GM18868 (cell line): ENCODE data around the gene OR6J1.
A peak's percentile ranks its signal among the peaks of the same experiment; 100 is the strongest.
"Not testable (repeated sequence)": the region's sequence is repeated elsewhere in the genome, so short reads cannot be mapped to it uniquely, and the experiment has no call there.

Source experiments
- ATAC-seq: cut with Tn5 transposase; IDR thresholded peaks from one replicate; pipeline ENCODE4 v1.9.1; 2021; ENCODE audit warnings: mild to moderate bottlenecking, moderate library complexity; ENCODE audit not compliant: unreplicated experiment

OR6J1 gene

GRCh38 chr14:22644305-22644635 lies at the start of gene OR6J1:
Gene OR6J1, minus strand, starts transcription at chr14:22644352. Its CDS starts 9,541 bp downstream, at chr14:22634811.
- no peak for ATAC-seq

- ATAC-seq: no peak
These were observed 48.0 kb upstream of the OR6J1 start for GRCh38 chr14:22692194-22692593.

- no peak for ATAC-seq
These were observed 47.0 kb upstream of the OR6J1 start for GRCh38 chr14:22691171-22691570.

GRCh38 chr14:22689199-22689598 lies 45.0 kb upstream of the OR6J1 start:
- ATAC-seq: no peak

- ATAC-seq: not testable (repeated sequence)
These were observed 43.8 kb upstream of the OR6J1 start for GRCh38 chr14:22687969-22688368.

GRCh38 chr14:22686176-22686611 lies 42.0 kb upstream of the OR6J1 start:
- ATAC-seq: not testable (repeated sequence)

GRCh38 chr14:22685467-22685866 lies 41.3 kb upstream of the OR6J1 start:
- ATAC-seq: no peak

GRCh38 chr14:22683428-22683827 lies 39.3 kb upstream of the OR6J1 start:
- not testable (repeated sequence) for ATAC-seq

GRCh38 chr14:22678221-22678620 lies 34.1 kb upstream of the OR6J1 start:
- ATAC-seq: no peak

GRCh38 chr14:22677551-22677950 lies 33.4 kb upstream of the OR6J1 start:
- not testable (repeated sequence) for ATAC-seq

GRCh38 chr14:22671622-22672021 lies 27.5 kb upstream of the OR6J1 start:
- ATAC-seq: no peak

GRCh38 chr14:22668863-22669262 lies 24.7 kb upstream of the OR6J1 start:
- peak; percentile 9 for ATAC-seq

- peak; percentile 72 for ATAC-seq
These were observed 24.3 kb upstream of the OR6J1 start for GRCh38 chr14:22668417-22668816.

- no peak for ATAC-seq
These were observed 23.7 kb upstream of the OR6J1 start for GRCh38 chr14:22667881-22668280.

GRCh38 chr14:22666203-22666893 lies 22.2 kb upstream of the OR6J1 start:
- no peak for ATAC-seq

- no peak for ATAC-seq
These were observed 20.1 kb upstream of the OR6J1 start for GRCh38 chr14:22664261-22664660.

- no peak for ATAC-seq
These were observed 16.5 kb upstream of the OR6J1 start for GRCh38 chr14:22660654-22661053.

GRCh38 chr14:22658946-22659345 lies 14.8 kb upstream of the OR6J1 start:
- no peak for ATAC-seq

- no peak for ATAC-seq
These were observed 13.7 kb upstream of the OR6J1 start for GRCh38 chr14:22657861-22658260.

- no peak for ATAC-seq
These were observed 13.0 kb upstream of the OR6J1 start for GRCh38 chr14:22656945-22657731.

GRCh38 chr14:22656226-22656625 lies 12.1 kb upstream of the OR6J1 start:
- ATAC-seq: no peak

- peak; percentile 66 for ATAC-seq
These were observed 9.0 kb upstream of the OR6J1 start for GRCh38 chr14:22653012-22653621.
